Hematopoietic multipotent progenitor cell treated with erythropoietin and hydrocortisone succinate and interleukin-3 and kit ligand, for 17 days (in vitro differentiated cells): ENCODE data around the gene TES.
"Not testable (repeated sequence)": the region's sequence is repeated elsewhere in the genome, so short reads cannot be mapped to it uniquely, and the experiment has no call there.

Experiments used
- DNase-seq: peaks from one replicate; pipeline ENCODE4 v3.0.0-alpha.2; 2015; ENCODE audit warnings: low spot score

The TES gene

DNA sequence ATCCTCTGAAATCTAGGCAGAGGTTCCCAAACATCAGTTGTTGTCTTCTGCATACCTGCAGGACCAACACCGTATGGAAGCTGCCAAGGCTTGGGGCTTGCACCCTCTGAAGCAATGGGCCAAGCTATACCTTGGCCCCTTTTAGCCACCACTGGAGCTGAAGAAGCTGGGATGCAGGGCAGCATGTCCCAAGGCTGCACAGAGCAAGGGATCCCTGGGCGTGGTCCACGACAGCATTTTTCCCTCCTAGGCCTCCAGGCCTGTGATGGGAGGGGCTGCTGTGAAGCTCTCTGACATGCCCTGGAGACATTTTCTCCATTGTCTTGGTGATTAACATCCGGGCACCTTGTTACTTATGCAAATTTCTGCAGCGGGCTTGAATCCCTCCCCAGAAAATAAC, 34.5 kb downstream of the TES start:
- not testable (repeated sequence) for DNase-seq

DNA sequence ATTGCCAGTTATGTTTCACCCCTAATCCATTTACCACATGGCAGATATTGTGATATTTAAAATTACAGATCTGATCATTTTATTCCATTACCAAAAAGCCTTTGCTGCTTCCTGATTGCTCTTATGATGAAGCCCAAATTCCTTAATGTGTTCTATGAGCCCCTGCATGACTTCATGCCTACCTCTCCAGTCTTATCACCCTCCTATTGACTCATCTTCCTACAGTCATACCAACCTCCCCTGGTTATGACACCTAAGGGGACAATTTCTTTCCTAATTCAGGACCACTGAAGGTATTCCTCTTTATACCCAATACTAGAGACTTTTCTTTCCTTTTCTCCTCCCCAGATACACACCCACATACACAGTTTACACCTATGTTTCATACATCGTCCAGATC, 36.0 kb downstream of the TES start:
- no peak for DNase-seq

DNA sequence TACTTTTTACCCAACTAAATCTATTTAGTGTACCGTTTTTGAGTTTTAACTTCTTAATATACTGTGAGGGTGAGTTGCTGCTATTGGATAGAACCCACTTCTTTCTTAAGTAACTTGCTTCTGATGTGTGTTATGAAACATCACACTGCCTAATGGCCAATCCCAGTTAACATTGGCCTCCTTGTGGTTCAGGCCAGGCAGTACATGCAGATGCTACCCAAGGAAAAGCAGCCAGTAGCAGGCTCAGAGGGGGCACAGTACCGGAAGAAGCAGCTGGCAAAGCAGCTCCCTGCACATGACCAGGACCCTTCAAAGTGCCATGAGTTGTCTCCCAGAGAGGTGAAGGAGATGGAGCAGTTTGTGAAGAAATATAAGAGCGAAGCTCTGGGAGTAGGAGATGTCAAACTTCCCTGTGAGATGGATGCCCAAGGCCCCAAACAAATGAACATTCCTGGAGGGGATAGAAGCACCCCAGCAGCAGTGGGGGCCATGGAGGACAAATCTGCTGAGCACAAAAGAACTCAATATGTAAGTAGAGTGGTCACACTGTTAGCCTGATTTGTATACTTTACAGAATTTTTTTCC, 39.7 kb downstream of the TES start:
- DNase-seq: no peak

DNA sequence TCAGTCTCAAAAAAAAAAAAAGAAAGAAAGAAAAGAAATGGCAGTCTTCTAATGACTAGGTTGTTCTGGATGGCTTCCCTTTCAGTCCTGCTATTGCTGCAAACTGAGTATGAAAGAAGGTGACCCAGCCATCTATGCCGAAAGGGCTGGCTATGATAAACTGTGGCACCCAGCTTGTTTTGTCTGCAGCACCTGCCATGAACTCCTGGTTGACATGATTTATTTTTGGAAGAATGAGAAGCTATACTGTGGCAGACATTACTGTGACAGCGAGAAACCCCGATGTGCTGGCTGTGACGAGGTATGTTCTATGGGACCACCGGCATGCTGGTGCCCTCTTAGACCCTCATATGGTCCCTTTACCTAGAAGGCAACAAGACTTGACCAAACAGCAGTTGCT, 41.3 kb downstream of the TES start:
- no peak for DNase-seq

DNA sequence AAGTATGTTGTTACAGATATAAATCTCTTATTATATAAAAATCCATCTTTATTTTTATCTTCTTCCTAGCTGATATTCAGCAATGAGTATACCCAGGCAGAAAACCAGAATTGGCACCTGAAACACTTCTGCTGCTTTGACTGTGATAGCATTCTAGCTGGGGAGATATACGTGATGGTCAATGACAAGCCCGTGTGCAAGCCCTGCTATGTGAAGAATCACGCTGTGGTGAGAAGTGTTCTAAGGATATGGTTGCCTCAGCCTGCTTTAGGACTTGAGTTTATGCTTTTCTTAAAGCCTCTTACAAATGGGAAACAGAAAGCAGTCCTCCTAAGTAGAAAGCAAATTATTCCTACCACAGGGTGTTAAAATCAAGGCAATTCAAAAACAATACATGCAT, 41.9 kb downstream of the TES start:
- DNase-seq: no peak

DNA sequence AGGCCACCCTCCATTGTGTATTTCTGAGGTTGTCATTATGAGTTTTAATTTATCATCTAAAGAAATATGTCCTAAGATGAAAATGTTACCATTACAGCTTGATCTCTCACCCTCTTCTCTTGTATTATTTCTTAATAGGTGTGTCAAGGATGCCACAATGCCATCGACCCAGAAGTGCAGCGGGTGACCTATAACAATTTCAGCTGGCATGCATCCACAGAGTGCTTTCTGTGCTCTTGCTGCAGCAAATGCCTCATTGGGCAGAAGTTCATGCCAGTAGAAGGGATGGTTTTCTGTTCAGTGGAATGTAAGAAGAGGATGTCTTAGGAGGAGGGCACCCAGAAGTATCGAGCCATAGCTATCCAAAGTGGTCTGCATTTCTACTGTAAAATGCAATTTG, 46.8 kb downstream of the TES start:
- no peak for DNase-seq

DNA sequence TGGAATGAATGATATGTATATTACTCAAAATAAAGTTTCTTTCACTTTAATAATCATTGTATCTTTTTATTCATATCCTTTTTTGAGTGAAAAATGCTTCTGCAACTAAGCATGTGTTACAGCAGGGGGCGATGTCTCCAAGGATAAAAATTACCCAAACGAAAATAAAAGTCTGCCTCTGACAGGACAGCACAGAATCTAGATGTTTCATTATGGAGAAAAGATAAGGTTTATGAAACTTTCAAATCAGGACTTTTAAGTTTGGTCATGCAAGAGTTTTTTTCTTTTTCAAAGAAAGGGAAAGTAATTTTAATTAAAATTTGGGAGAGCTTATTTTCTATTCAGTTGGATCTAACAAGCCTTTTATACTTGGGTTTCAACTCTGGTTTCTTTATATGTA, 48.4 kb downstream of the TES start:
- no peak for DNase-seq

DNA sequence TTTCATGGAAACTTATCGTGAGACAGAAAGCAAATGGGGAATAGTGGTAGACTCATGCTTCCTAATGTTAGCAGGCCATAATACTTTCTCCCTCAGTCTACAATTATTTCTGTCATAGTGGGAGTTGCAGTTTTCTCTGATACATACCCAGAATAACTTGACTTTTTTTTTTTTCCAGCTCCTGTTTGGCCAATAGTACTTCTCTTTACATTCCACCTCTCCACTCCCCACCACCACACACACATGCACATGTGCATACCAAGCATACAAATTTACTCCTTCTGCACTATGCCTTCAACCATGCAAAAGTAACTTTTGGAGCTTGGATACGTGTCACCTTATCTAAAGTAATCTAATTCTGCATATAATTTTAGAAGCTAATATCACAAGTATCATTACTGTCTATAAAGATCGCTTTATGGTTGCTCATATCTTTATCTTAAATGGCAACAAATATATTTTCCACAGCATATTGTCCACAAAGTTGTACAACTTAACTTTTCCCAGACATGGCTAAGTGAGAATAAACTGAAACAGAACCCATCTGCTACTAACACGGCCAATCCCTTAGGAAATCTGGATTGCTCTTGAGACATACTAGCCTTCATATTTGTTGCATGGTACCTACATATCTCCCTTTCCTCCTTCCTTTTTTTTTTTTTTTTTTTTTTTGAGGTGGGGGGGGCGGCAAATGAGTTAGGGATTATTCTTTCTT, 49.0 kb downstream of the TES start:
- DNase-seq: no peak

DNA sequence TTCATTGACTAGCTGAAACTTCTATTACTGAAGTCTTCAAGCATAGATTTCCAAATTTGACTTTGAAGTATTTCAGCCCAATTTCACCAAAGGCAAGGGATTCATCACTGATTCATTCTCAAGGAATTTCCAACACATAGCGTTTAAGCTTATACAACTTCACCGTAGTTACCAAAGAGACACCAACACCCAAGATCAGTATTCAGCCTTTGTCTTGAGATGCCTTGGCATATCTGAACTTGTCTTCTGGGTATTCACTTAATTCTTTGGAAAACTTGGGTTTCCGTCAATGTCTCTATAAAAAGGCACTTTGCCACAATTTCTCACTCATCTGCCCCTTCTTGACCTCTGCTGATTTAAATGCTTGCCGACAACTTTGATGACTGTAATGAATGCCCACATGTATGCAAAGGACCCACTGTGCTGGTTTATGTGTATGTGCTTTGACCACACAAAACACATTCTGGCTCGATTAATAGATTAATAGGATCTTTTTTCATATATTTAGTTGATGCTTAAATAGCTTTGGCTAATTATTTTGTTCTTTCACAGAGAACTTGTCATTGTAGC, 49.6 kb downstream of the TES start:
- DNase-seq: no peak

DNA sequence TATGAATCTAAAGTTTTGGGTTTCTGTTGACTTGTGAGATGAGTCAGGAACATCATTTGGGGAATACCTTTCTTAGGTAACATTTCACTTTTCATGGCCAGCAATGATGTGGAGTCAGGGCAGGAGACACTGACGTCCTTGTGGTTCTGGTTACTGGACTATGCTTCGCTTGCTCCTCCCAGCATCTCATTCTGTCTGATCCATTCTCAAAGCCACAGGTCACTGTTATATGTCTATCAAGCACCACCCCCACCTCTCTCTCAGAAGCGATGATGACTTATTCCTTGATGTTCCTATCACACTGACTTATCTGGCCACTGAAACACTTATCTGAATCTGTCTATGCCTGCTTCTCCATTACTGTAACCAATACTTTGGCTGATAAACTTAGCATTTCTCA, 51.6 kb downstream of the TES start:
- no peak for DNase-seq

DNA sequence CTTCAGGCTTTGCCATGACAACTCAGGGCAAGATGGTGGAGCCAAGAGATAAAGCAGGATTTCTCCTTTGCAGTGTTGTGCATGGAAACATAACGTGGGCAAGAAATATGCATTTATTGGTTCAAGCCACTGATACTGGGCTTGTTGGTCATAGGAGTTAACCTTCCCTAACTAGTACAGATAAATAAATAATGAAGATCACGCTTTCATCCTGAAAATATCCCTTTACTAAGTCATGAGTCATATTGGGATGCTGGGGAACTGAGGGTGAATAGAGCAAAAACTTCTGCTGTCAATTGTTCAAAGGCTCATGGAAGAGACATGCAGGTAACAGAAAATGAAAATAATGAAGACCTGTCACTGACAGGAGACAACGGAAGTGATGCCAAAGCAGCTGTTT, 55.5 kb downstream of the TES start:
- no peak for DNase-seq

DNA sequence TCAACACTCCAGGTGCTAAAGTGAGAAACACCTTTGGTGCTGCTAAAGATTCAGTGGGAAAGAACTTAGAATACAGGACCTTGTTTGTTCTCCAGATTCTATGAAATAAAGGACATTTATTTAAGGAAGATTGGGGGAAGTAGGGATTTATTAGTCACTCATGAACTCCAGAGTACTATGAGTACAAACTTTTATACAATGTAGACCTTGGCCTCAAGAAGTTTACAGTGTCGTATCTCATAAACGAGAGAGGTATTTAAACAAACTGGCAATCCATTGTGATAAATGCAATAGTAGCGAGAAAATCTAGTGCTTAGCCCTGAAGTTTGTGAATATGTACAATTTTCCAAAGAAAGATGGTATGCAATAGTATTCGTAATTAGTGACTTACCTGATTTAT, 59.1 kb downstream of the TES start:
- no peak for DNase-seq

DNA sequence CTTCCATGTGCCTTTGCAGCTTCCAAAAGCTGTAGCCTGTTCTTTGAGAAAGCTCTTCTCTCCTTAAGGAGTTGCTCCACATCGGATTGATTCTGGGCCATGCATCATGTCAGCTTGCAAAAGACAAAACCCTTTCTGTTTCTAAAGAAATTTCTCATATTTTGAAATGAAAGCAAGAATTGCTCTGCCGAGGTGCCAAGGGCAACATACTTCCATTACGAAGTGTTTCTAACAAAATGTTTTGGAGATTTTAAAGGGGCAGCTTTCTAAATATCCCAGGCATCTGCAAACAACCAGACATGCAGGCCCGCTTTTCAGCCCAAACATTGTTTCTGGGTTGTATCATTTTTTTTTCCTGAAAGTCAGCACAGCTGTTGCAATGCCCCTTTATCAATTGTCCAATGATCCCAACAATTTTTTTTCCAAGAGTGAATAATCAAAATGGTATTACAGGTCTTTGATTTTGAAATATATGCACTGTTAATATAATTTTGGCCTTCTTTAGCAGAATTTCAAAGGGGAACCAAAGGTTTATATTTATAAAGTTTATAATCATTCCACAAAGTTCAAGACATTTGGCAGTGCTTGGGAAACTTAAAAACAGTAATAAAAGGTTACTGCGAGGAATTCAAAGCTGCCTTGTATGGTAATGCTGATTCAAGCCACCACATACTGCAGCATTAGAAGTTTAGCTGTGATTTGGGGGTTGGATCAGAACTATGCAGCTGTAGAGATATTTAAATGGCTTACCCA, 61.0 kb downstream of the TES start:
- no peak for DNase-seq

DNA sequence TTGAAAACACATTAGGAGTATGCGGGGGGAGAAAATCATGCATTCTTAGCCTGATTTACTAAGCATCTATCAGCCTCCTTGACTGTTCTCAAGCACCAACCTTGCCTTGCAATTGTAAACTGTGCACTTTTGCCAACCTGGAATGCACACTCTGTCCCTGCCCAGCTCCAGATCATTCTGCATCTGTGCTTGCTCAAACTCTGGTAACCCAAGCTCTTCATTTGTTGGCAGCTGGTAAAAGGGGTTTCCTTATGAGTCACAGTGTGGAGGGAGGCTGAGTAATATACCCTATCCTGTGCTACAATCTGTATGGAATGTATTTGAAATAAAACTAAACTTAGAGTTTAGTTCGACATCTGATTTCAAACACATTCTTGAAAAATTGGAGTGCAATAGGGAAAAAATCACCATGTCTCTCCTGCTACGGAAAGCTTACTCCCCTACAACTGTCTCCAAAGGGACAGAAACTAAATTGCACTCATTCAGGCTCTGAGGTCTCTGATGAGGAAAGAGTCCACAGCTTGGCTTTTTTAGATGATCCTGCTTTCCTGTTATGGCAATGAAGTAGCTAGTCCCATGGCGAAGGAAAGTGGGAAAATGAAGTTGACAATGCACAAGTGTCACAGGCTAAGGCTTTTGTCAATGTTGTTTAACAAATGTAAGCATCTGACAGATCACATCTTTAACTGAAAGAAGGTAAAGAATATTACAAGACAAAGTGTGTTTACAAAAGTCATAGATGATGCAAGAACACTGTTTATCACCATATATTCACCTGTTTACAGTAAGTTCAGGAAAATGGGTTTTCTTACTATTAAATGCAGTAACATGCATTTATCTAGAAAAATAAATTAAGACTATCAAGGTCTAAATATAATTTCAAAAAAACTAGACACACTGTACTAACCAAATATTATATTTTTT, 61.9 kb downstream of the TES start:
- DNase-seq: no peak

DNA sequence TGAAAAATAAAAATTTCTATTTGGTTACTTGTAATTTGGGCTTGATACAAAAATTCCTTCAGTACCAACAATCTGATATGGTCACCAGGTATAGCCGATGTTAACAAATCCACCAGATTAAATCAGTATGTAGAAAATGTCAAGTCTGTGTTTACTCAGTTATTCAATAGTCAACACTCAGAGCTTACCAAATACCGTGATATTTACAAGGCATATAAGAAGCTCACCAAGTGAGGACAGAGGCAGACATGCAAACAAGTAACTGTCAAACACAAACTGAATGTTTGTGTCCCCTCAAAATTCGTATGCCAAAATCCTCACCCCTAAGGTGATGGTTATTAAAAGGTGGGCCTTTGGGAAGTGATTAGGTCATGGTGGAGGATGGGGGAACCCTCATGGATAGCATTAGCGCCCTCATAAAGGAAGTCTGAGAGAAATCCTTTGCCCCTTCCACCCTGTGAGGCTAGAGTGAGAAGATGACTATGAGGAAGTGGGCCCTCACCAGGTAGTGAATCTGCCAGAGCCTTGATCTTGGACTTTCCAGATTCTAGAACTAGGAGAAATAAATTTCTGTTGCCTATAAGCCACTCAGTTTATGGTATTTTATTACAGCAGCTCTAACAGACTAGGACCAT, 63.1 kb downstream of the TES start:
- no peak for DNase-seq

DNA sequence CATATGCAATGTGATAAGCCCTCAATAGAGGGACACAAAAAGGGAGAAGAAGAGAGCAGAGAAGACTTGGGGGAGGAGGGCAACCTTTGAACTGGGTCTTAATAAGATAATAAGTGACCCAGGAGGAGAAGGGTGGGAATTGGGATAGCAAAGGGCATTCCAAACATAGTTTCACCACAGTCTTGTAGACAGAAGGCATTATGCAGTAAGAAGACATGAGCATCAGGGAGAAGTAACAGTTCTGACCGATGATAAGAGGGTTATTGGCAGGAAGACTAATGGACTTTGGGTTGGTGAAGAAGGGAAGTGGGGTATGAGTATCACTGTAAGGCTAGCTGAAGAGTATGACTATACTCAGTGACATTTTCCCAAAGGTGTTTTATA, 63.6 kb downstream of the TES start:
- DNase-seq: no peak

DNA sequence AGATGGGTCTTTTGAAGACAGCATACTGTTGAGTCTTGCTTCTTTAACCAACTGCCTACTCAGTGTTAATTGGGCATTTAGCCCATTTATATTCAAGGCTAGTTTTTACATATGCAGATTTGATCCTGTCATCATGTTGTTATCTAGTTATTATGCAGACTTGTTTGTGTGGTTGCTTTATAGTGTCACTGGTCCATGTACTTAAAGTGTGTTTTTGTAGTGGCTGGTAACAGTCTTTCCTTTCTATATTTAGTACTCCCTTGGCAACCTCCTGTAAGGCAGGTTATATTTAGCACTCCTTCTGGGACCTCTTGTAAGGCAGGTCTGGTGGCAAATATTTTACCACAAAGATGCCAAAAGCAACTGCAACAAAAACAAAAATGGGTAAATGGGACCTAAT, 66.7 kb downstream of the TES start:
- DNase-seq: no peak

DNA sequence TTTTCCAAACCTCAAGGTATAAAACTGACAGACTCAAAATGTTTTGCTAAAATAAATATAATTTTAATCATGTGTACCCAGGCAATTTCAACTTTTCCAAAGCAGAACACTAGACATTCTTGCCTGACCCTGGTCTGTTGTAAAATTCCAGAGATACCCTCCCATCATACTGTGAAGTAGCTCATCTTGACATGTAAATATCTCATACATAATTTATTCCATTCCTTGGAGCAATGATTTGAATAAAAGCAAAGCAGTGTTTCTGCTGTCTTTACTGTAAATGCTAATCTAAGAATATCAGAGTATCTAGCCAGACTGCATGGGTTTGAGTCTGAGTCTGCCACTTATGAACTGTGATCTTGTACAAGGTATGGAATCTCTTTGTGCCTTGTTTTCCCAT, 68.9 kb downstream of the TES start:
- no peak for DNase-seq

DNA sequence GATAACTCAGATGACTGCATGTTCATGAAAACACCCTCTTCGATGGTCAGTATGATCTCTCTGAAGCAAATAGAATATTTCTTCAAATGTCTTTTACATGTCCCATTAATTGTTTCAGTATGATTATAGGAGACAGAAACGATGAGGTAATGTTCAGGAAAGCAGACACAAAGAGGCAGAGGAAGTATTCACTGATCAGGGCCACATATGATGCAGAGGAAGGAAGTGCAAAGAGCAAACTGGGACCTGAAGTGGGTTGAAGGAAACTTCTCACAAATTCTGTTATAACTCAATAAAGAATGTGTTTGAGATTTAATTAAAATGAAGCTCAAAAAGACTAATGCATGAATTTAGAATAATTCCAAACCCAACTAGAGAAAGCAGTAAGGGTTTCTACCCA, 70.5 kb downstream of the TES start:
- no peak for DNase-seq

DNA sequence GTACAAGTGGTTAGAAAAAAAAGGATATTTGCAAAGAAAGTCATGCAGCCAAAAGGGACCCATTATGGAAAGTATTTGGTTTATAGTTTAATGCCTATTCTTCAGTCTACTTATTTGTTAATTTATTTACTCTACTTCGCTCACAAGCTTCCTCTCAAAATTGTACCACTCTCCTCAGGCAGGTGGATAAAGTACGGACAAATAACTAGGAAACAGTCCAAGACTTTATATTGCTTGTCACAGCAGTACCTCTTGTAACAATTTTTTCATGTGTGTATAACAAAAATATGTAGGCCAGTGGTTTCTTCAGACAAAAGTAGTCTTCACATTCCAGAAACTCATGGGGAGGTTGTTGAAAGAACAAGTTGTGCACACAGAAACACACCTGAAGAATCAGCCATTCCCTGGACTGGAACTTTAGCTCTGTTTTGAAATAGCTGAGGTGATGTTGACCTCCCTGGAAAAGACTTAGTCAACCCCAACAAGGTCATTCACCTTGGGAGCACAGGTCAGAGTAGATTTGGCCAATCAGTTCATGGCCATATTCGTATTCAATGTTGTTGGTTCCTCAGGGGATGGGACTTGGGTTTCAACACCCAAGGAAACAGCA, 73.4 kb downstream of the TES start:
- no peak for DNase-seq

DNA sequence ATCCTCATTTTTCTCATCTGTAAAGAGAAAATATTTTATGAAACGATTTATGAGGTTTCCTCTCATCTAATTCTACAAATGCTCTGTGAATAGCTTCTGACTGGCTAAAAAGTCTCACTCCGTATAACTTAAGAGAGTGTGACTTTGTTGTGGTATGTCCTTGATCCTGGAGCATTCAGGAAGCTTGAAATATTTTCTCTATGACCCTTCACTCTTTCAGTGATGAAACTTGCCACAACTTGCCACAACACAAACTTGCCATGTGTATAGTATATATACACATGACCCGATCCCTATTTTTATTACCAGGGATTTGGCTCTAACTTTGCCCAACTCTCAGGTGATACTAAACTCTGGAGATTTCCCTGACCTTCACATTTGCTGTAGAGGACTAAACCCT, 74.1 kb downstream of the TES start:
- DNase-seq: no peak
